Upper lobe of left lung (tissue), 6 donors: ENCODE data around the gene C16orf95. TPM values are rescaled to one million over a fixed set of nuclear protein-coding genes. Genes with fewer than 3 reads are reported as not detected.

ENCODE experiments used
- ATAC-seq, 2 donors: fragments of 200-7000 bp; cut with Tn5 transposase; one replicate each; pipeline ENCODE4 v1.9.1; 2022; ENCODE audit warnings: mild to moderate bottlenecking in 2 of 2, moderate library complexity in 2 of 2; ENCODE audit not compliant: low FRiP score in 2 of 2
- DNase-seq, 2 donors: peaks; one replicate each; pipeline ENCODE4 v3.0.0-alpha.2; 2019 to 2020
- H3K27ac ChIP-seq, 4 donors: fragments of 200-600 bp; sonication (generic); one replicate each; pipeline ENCODE4 v1.5.1; 2016 to 2019
- H3K27me3 ChIP-seq, 4 donors: fragments of 200-600 bp; sonication (generic); one replicate each; pipeline ENCODE4 v1.5.1; 2017 to 2019
- H3K36me3 ChIP-seq, 4 donors: fragments of 200-600 bp; sonication (generic); one replicate each; pipeline ENCODE4 v1.5.1; 2016 to 2019
- H3K4me1 ChIP-seq, 4 donors: fragments of 200-600 bp; sonication (generic); one replicate each; pipeline ENCODE4 v1.5.1; 2018 to 2019
- H3K4me3 ChIP-seq, 4 donors: fragments of 200-600 bp; sonication (generic); one replicate each; pipeline ENCODE4 v1.5.1; 2017 to 2019; ENCODE audit warnings: mild to moderate bottlenecking in 2 of 4, moderate library complexity in 1 of 4
- H3K9me3 ChIP-seq, 4 donors: fragments of 200-600 bp; sonication (generic); one replicate each; pipeline ENCODE4 v1.5.1; 2018 to 2019
- EP300 ChIP-seq, 4 donors: sonication (generic); formaldehyde crosslinking; IDR thresholded peaks; one replicate each; pipeline ENCODE4 v1.5.1; 2017; ENCODE audit warnings: antibody characterized with exemption in 4 of 4, control low read depth in 2 of 4
- POLR2A ChIP-seq, 4 donors: fragments of 450-650 bp; IDR thresholded peaks; one replicate each; pipeline ENCODE4 v1.5.1; 2016 to 2017; ENCODE audit warnings: antibody characterized with exemption in 4 of 4, mild to moderate bottlenecking in 2 of 4
- POLR2AphosphoS5 ChIP-seq, 2 donors: sonication (generic); formaldehyde crosslinking; IDR thresholded peaks; one replicate each; pipeline ENCODE4 v1.5.1; 2017; ENCODE audit warnings: antibody characterized with exemption in 2 of 2
- WGBS, 2 donors: methylation state at CpG; one replicate each; pipeline ENCODE4 v1.1.5; 2017 to 2018; 5-methylcytosine and 5-hydroxymethylcytosine counted together
- total RNA-seq, 6 donors: library from RNA; depleted of rRNA in 4 of 6; stranded (reverse); fragments of >200 nt in 4 of 6; gene quantifications; one replicate each; pipeline versions ENCODE4 v1.1.0 to v1.2.1, GENCODE V29; 2016 to 2021
- TF ChIP-seq, protein P1 (sequence below), 6 experiments: fragments of 450-650 bp in 4 of 6; fragments of 200-600 bp in 2 of 6; sonication (generic) in 2 of 6; IDR thresholded peaks; one replicate each; pipeline ENCODE4 v1.5.1; 2016 to 2019; ENCODE audit warnings: antibody characterized with exemption in 6 of 6
- donor health status: DM: no; HTN: no; CAD: no; lungs with moderate emphysema.
- donor health status: DM: no; HTN: yes; CAD: no; lungs with severe emphysema.

C16orf95 gene
- total RNA-seq, 6 donors from 2014 or later, result 1.8 to 9.4 (median 3.4) TPM

DNA sequence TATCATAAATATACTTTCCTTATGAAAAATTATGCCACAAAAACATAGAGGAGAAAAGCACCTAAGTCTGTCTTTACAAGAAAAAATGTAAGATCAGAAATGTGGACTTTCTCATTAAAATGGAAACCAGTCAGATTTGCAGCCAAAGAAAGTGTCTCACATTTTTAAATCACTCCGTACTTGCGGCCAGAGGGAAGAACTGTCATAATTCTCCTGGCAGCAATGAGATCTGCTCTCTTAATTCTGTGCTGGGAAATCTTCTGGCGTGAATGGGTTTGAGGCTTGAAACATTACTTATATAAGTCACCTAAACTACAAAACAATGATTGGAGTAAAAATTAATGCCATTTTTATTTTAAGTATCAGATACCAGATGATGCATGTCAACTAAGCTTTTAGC lies 10.7 kb downstream of the C16orf95 start:
- no peak overlapping the region for H3K4me3 ChIP-seq
- WGBS, 2 donors, result 91 to 96% methylated on average over 3 of the region's 3 CpGs
- DNase-seq (no peak), ATAC-seq (no peak)
- no peaks in the 10 kb centered on the region for H3K9me3 ChIP-seq
- no peaks in the 10 kb centered on the region for H3K36me3 ChIP-seq
- TF ChIP-seq POLR2A (IDR thresholded peaks at IDR 0.05) (no peak), EP300 (IDR thresholded peaks at IDR 0.05) (no peak), POLR2AphosphoS5 (IDR thresholded peaks at IDR 0.05) (no peak)
- TF ChIP-seq, protein P1, sequence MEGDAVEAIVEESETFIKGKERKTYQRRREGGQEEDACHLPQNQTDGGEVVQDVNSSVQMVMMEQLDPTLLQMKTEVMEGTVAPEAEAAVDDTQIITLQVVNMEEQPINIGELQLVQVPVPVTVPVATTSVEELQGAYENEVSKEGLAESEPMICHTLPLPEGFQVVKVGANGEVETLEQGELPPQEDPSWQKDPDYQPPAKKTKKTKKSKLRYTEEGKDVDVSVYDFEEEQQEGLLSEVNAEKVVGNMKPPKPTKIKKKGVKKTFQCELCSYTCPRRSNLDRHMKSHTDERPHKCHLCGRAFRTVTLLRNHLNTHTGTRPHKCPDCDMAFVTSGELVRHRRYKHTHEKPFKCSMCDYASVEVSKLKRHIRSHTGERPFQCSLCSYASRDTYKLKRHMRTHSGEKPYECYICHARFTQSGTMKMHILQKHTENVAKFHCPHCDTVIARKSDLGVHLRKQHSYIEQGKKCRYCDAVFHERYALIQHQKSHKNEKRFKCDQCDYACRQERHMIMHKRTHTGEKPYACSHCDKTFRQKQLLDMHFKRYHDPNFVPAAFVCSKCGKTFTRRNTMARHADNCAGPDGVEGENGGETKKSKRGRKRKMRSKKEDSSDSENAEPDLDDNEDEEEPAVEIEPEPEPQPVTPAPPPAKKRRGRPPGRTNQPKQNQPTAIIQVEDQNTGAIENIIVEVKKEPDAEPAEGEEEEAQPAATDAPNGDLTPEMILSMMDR (IDR thresholded peaks at IDR 0.05), result no peak
- H3K4me1 ChIP-seq, result no peaks in the 10 kb centered on the region
- H3K27me3 ChIP-seq, result no peaks in the 10 kb centered on the region
- no peak overlapping the region for H3K27ac ChIP-seq

DNA sequence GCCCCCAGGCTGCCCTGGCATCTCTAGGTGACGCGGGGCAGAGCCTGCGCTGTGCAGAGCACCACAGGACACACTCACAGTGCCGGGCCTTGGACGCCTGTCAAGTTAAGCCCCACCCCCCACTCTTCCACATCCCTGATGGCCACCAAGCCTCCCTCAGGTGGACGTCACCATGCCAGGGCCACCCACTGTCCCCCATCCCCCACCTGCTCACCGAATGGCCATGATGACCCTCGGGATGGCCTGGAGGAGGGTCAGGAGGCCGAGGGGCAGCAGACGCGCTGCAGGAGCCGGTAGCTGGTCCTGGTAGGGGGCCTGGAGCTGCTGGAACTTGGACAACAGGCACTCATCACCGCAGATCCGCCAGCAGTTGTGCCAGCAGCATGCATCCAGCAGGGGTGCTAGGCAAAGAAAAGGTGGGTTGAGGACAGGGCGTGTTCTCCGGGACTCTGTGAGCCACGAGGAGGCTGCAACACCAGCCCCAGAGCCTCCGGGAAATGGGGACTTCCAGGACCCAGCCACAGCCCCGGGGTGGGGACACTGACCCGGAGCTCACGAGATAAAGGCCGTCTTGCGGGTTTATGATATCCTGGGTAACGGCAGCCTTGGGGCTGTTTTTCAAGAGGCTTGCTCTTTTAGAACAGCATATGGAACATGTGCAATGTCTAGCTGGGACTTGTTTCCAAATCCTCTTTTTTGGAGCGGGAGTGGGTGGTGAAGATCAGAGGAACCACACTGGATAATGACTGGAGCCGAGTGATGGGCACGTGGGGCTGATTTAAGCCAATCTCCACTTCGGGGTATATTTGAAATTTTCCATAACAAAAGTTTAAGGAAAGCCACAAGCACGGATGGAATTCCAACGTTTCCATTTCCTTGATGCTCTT lies 11.4 kb downstream of the C16orf95 start:
- DNase-seq (peak in 1 of 2 donors; percentile 64), ATAC-seq (peak in 1 of 2 donors; percentile 23)
- no peaks in the 10 kb centered on the region for H3K36me3 ChIP-seq
- no peaks in the 10 kb centered on the region for H3K27me3 ChIP-seq
- no peaks in the 10 kb centered on the region for H3K9me3 ChIP-seq
- no peak for TF ChIP-seq POLR2AphosphoS5 (IDR thresholded peaks at IDR 0.05)
- TF ChIP-seq, protein P1 (IDR thresholded peaks at IDR 0.05), result no peak
- TF ChIP-seq POLR2A (IDR thresholded peaks at IDR 0.05), result no peak
- TF ChIP-seq EP300 (IDR thresholded peaks at IDR 0.05), result no peak
- 72 to 78% methylated on average over 12 to 24 of the region's 30 CpGs for WGBS, 2 donors
- H3K4me3 ChIP-seq, result no peak overlapping the region
- H3K4me1 ChIP-seq, result no peaks in the 10 kb centered on the region
- no peak overlapping the region for H3K27ac ChIP-seq

DNA sequence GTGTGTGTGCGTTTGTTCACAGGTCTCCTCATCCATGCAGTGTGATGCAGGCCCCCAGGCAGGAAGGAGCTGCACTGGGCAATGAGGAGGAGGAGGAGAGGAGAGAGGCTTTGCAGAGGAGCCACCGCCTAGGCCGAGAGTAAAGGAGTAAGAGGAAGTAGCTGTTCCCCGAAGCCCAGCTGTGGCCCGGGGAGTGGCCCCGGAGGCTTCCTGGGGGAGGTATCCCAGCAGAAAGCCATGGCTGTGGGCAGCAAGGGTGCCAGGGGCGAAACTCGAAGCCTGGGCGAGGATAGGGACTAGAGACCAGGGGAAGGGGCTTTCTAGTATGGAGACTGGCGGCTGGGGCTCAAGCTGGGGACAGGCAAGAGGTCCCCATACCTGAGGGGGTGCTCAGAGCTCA lies 12.2 kb downstream of the C16orf95 start:
- Histone ChIP-seq H3K4me3 (no peak overlapping the region), H3K27ac (no peak overlapping the region), H3K36me3 (no peaks in the 10 kb centered on the region), H3K4me1 (no peaks in the 10 kb centered on the region), H3K27me3 (no peaks in the 10 kb centered on the region), H3K9me3 (no peaks in the 10 kb centered on the region)
- ATAC-seq (peak in 1 of 2 donors; percentile 6), DNase-seq (peak in 1 of 2 donors; percentile 32)
- WGBS, 2 donors, result 61 to 78% methylated on average over 10 of the region's 10 CpGs
- TF ChIP-seq, protein P1 (IDR thresholded peaks at IDR 0.05), result no peak
- TF ChIP-seq POLR2AphosphoS5 (IDR thresholded peaks at IDR 0.05) (no peak), EP300 (IDR thresholded peaks at IDR 0.05) (no peak), POLR2A (IDR thresholded peaks at IDR 0.05) (no peak)

DNA sequence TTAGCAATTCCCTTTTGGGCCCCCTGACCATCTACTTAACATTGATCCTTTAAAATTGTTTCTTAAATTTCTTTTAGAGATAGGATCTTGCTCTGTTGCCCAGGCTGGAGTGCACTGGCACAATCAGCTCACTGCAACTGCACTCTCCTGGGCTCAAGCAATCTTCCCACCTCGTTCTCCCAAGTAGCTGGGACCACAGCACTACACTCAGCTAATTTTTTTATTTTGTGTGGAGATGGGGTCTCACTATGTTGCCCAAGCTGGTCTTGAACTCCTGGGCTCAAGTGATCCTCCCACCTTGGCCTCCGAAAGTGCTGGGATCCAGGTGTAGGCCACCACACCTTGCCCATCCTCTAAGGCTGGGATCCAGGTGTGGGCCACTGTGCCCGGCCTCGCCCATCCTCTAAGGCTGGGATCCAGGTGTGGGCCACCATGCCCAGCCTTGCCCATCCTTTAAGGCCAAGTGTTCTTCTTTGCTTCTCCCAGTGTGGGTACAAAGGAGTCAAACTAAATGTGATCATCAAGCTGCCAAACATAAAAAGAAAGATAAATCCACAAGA lies 13.2 kb downstream of the C16orf95 start:
- DNase-seq (peak in 1 of 2 donors; percentile 23), ATAC-seq (peak in 1 of 2 donors; percentile 70)
- Histone ChIP-seq H3K27ac (no peak overlapping the region), H3K4me3 (no peak overlapping the region), H3K27me3 (no peaks in the 10 kb centered on the region), H3K4me1 (no peaks in the 10 kb centered on the region), H3K9me3 (no peaks in the 10 kb centered on the region), H3K36me3 (no peaks in the 10 kb centered on the region)
- TF ChIP-seq, protein P1 (IDR thresholded peaks at IDR 0.05), result no peak
- TF ChIP-seq POLR2AphosphoS5 (IDR thresholded peaks at IDR 0.05) (no peak), EP300 (IDR thresholded peaks at IDR 0.05) (no peak), POLR2A (IDR thresholded peaks at IDR 0.05) (no peak)
- 94 to 95% methylated on average over 4 of the region's 4 CpGs for WGBS, 2 donors
